HUES48 (cell line): ENCODE results near the gene CHML.
"Not testable (repeated sequence)": the region's sequence is repeated elsewhere in the genome, so short reads cannot be mapped to it uniquely, and the experiment has no call there.

Experiments
- H3K27ac ChIP-seq: one replicate; pipeline ENCODE4 v1.7.0; 2013; ENCODE audit warnings: low read depth, low read length, inconsistent platforms
- H3K27me3 ChIP-seq: 2 replicates; pipeline ENCODE4 v1.6.1; 2013; ENCODE audit warnings: mild to moderate bottlenecking, low read length; ENCODE audit not compliant: control insufficient read depth, insufficient read depth
- H3K36me3 ChIP-seq: 2 replicates; pipeline ENCODE4 v1.6.1; 2013; ENCODE audit warnings: low read length; ENCODE audit not compliant: control insufficient read depth, insufficient read depth
- H3K4me1 ChIP-seq: 2 replicates; pipeline ENCODE4 v1.6.1; 2013; ENCODE audit warnings: mild to moderate bottlenecking, low read length; ENCODE audit not compliant: control insufficient read depth, insufficient read depth
- H3K4me3 ChIP-seq: 2 replicates; pipeline ENCODE4 v1.5.1; 2013; ENCODE audit warnings: mild to moderate bottlenecking, low read depth, low read length
- H3K9ac ChIP-seq: 2 replicates; pipeline ENCODE4 v1.6.1; 2013; ENCODE audit warnings: mild to moderate bottlenecking, low read depth, low read length, moderate library complexity
- H3K9me3 ChIP-seq: 2 replicates; pipeline ENCODE4 v1.6.1; 2013; ENCODE audit warnings: low read length; ENCODE audit not compliant: control insufficient read depth, insufficient read depth

Gene CHML

DNA sequence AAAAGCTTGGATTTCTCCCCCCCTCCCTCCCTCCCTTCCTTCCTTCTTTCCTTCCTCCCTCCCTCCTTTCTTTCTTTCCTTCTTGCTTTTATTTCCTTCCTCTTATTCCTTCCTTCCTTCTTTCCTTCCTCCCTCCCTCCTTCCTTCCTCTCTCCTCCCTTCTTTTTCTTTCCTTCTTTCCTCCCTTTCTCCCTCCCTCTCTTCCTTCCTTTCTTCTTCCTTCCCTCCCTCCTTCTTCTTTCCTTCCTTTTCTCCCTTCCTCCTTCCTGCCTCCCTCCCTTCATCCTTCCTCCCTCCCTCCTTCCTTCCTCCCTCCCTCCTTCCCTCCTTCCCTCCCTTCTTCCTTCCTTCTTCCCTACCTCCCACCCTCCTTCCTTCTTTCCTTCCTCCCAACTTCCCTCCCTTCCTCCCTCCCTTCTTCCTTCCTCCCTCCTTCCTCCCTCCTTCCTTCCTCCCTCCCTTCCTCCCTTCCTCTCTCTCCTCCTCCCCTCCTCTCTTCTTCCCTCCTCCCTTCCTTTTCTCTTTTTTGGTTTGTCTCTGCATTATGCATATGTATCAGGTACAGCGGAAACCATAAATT lies 34.7 kb upstream of the CHML start:
- Histone ChIP-seq H3K27ac (no peak overlapping the region), H3K9ac (no peak overlapping the region), H3K4me1 (no peaks in the 10 kb centered on the region), H3K9me3 (no peaks in the 10 kb centered on the region), H3K36me3 (no peaks in the 10 kb centered on the region), H3K4me3 (no peak overlapping the region), H3K27me3 (no peaks in the 10 kb centered on the region)

DNA sequence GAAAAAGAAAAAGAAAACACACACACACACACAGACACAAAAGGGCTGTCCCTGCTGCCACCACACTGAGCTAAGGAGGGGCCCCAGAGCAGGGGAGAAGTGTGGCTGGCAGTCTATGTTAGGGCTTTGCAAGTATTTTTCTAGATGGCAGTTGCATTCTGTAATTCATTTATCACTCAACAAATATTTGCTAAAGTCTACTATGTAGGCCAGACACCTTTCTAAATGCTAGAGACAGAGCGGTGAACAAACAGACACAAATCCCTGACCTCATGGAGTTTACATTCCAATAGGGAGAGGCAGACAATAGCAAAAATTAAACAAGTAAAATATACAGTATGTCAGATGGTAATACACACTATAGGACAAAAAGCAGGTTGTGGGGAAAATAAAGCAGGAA lies 32.1 kb upstream of the CHML start:
- Histone ChIP-seq H3K9me3 (no peaks in the 10 kb centered on the region), H3K9ac (no peak overlapping the region), H3K4me1 (no peaks in the 10 kb centered on the region), H3K27ac (no peak overlapping the region), H3K4me3 (no peak overlapping the region), H3K36me3 (no peaks in the 10 kb centered on the region), H3K27me3 (no peaks in the 10 kb centered on the region)

DNA sequence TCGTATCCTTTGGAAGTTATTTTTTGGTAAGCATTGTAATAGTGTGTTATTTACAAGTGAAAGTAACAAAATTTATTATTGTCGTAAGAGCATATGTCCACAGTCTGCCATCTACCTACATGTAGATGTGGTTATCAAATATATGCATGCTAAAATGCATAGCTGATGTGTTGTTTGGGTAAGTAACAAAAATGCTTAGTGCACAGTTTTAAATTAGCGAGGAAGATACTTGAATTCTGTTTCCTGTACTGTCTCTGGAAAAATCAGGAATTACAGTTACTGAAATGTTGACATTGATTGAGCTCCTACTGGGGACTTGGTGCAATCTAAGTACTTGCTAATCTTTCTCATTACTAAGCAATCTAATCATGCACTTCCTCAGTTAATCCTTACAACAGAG lies 26.2 kb upstream of the CHML start:
- no peak overlapping the region for H3K27ac ChIP-seq
- no peaks in the 10 kb centered on the region for H3K9me3 ChIP-seq
- H3K4me3 ChIP-seq: no peak overlapping the region
- no peaks in the 10 kb centered on the region for H3K36me3 ChIP-seq
- no peaks in the 10 kb centered on the region for H3K4me1 ChIP-seq
- no peaks in the 10 kb centered on the region for H3K27me3 ChIP-seq
- no peak overlapping the region for H3K9ac ChIP-seq

DNA sequence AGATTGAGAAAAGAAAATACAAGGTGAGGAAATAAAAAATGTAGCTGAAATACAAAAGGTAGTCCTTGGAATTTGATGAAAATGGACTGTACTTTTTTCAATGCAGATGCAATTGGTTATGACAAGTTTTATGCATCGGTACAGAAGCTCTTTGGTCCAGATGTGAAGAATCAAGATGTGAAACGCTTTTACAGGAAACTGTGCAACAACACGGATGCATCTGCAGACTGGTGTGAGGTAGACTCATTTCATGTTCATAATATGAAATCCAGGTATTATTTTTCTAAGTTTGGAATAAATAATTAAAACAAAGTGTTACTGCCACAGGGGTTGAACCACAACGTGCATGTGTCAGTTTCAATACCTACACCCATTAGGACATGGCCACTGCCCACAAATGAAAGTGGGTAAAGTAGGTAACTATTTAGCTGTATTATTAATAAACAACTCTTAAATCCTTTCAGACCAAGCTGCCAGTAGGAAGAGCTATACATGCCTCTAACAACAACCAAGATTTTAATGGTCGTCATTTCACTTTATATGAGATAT lies 20.3 kb upstream of the CHML start:
- no peak overlapping the region for H3K27ac ChIP-seq
- no peaks in the 10 kb centered on the region for H3K36me3 ChIP-seq
- no peak overlapping the region for H3K9ac ChIP-seq
- no peak overlapping the region for H3K4me3 ChIP-seq
- no peaks in the 10 kb centered on the region for H3K27me3 ChIP-seq
- H3K9me3 ChIP-seq: no peaks in the 10 kb centered on the region
- no peaks in the 10 kb centered on the region for H3K4me1 ChIP-seq

DNA sequence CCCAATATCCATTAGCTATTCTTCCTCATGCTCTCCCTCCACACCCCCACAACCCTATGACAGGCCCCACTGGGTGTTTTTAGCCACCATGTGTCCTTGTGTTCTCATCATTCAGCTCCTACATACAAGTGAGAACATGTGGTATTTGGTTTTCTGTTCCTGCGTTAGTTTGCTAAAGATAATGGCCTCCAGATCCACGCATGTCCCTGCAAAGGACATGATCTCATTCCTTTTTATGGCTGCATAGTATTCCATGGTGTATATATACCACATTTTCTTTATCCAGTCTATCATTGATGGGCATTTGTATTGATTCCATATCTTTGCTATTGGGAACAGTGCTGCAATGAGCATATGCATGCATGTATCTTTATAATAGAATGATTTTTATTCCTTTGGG lies 18.8 kb upstream of the CHML start:
- not testable (repeated sequence) for H3K4me1 ChIP-seq, H3K27me3 ChIP-seq, H3K9ac ChIP-seq, H3K9me3 ChIP-seq, H3K36me3 ChIP-seq, H3K4me3 ChIP-seq, H3K27ac ChIP-seq

DNA sequence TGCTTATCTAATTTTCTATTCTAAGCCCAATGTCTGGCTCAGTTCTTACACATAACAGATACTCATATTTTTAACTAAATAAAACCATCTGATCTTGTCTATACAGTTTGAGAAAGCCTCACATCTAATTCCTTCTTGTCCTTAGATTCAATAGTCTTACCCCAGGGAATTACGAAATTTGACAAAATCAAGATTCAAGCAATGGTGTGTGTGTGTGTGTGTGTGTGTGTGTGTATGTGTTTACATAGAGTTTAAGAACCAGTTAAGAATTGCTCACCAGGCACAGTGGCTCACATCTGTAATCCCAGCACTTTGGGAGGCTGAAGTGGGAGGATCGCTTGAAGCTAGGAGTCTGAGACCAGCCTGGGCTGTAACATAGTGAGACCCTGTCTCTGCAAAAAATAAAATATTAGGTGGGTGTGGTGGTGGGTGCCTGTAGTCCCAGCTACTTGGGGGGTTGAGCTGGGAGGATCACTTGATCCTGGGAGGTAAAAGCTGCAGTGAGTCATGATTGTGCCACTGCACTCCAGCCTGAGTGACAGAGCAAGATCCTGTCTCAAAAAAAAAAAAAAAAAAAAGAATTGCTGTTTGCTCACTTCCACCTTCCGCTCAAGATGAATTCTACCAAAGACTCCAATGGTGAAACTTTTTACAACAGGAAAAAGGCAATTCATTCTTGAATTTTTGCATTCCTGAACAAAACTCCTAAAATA lies 18.1 kb upstream of the CHML start:
- Histone ChIP-seq H3K27me3 (no peaks in the 10 kb centered on the region), H3K27ac (no peak overlapping the region), H3K36me3 (no peaks in the 10 kb centered on the region), H3K9ac (no peak overlapping the region), H3K4me1 (no peaks in the 10 kb centered on the region), H3K9me3 (no peaks in the 10 kb centered on the region), H3K4me3 (no peak overlapping the region)

DNA sequence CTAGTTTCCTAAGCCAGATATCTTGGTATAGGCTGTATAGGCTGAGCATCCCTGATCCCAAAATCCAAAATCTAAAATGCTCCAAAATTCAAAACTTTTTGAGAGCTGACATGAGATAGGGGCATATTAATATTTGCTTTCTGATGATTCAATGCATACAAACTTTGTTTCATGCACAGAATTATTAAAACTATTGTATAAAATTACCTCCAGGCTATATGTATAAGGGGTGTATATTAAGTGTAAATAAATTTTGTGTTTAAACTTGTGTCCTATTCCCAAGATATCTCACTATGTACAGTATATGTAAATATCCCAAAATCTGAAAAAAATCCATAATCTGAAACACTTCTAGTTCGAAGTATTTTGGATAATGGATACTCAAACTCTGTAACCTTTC lies 14.5 kb upstream of the CHML start:
- Histone ChIP-seq H3K27me3 (no peaks in the 10 kb centered on the region), H3K9me3 (no peaks in the 10 kb centered on the region), H3K9ac (no peak overlapping the region), H3K4me1 (no peaks in the 10 kb centered on the region), H3K27ac (no peak overlapping the region), H3K4me3 (no peak overlapping the region), H3K36me3 (no peaks in the 10 kb centered on the region)

DNA sequence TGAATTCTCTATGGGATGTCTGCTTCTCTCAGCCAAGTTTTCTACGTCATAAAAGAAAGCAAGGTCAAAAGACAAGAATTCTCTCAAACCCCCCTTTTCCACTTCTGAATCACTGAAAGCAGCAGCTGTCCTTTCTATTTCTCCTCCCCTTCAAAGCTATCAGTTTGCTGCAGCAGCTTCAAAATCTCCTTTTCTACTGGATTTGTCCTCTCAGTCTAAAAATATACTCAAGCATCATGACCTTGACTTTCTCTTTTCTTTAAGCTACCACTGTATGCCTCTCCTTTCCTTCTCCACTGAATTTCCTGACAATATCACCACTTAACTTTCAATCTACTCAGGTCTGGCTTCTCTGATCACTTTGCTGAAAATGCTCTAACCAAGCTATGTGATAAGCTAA lies 13.8 kb upstream of the CHML start:
- no peak overlapping the region for H3K4me3 ChIP-seq
- H3K27ac ChIP-seq: no peak overlapping the region
- H3K9me3 ChIP-seq: no peaks in the 10 kb centered on the region
- H3K36me3 ChIP-seq: no peaks in the 10 kb centered on the region
- no peaks in the 10 kb centered on the region for H3K4me1 ChIP-seq
- H3K27me3 ChIP-seq: no peaks in the 10 kb centered on the region
- no peak overlapping the region for H3K9ac ChIP-seq

DNA sequence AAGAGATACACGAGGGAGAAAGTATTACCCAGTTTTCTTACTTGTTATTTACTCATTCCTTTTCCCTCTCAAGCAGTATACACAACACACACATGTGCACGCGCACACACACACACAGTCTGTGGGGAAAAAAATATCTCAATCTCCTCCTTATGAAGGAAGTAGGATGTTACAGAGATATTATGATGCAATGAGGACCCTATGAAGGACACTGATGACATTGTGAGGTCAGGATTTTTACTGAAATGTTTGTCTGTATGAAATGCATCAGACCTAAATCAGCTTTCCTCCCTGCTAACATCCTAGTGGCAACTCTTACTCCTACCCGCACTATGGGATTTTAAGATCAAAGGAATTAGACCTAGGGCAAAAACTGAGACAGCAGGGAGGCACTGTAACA lies 11.8 kb upstream of the CHML start, which contains the start of gene WDR64:
Gene WDR64, plus strand, starts transcription at position 270 of the 400 bp plus-strand sequence. CDS start 204 bp downstream, outside the sequence.
- H3K4me3 ChIP-seq: no peak within 1 kb of the TSS

DNA sequence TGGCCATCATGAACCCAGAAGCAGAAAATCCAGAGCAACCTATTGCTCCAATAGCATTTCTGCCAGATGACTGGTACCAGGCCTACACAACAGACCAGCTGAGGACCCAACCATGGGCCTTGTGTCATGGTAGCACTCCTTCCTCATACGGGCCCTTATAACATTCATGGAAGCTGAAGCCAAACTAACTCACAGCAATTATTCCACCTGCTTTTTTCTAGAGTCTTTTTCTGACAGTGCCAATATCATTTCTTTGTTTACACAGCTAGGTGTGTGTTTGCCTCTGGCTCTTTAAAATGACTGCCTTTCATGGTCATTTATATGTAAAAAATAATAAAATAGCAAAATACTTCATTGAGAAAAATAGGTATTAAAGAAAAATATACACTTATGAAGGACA lies 8.0 kb upstream of the CHML start:
- no peaks in the 10 kb centered on the region for H3K27me3 ChIP-seq
- no peak overlapping the region for H3K9ac ChIP-seq
- H3K4me1 ChIP-seq: no peaks in the 10 kb centered on the region
- H3K27ac ChIP-seq: no peak overlapping the region
- H3K9me3 ChIP-seq: 0 out of 2 replicates have a peak, but pooled peaks cover 3% of the 10 kb centered on the region
- H3K4me3 ChIP-seq: no peak overlapping the region
- no peaks in the 10 kb centered on the region for H3K36me3 ChIP-seq

More for the DNA sequence above, 11.8 kb upstream of the CHML start, which contains the start of gene WDR64:
- H3K9ac ChIP-seq: no peak within 1 kb of the TSS
- no peak within 1 kb of the TSS for H3K27ac ChIP-seq
- no peaks in the 10 kb centered on the region for H3K9me3 ChIP-seq
- no peaks in the 10 kb centered on the region for H3K4me1 ChIP-seq
- H3K27me3 ChIP-seq: no peaks in the 10 kb centered on the region
- no peaks in the 10 kb centered on the region for H3K36me3 ChIP-seq

DNA sequence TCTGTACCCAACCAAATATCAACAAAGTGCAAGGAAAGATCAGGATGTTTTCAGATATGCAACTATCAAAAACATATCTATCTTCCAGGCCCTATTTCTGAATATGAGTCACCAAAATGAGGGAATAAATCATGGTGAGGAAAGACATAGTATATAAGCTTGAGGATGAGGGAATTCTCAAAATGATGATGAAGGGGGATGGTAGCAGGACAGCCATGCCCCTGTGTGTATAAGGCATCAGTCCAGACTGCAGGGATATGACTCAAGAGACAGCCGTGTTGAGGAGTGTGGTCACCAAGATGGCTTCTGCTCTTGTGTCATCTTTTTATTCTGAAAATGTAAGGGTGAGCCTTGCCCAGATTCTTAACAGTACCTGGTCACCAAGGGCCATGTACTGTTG lies 7.5 kb upstream of the CHML start:
- Histone ChIP-seq H3K36me3 (no peaks in the 10 kb centered on the region), H3K27ac (no peak overlapping the region), H3K9ac (no peak overlapping the region), H3K9me3 (0 out of 2 replicates have a peak, but pooled peaks cover 4% of the 10 kb centered on the region), H3K4me3 (no peak overlapping the region), H3K4me1 (no peaks in the 10 kb centered on the region), H3K27me3 (no peaks in the 10 kb centered on the region)
